ENCODE results near the gene ZNF358.

Gene ZNF358

GRCh38 chr19:7528192-7528519, 12.3 kb downstream of the ZNF358 start:
- TF ChIP-seq CTCF (conservative IDR thresholded peaks at IDR 0.05) = no peak
- H3K27ac ChIP-seq = no peak overlapping the region

GRCh38 chr19:7528522-7529245, 12.8 kb downstream of the ZNF358 start:
- TF ChIP-seq CTCF (conservative IDR thresholded peaks at IDR 0.05) = no peak
- H3K27ac ChIP-seq = no peak overlapping the region

- H3K27ac ChIP-seq = no peak overlapping the region
- TF ChIP-seq CTCF (conservative IDR thresholded peaks at IDR 0.05) = no peak
Measured at GRCh38 chr19:7529246-7529600, 13.3 kb downstream of the ZNF358 start.

DNA sequence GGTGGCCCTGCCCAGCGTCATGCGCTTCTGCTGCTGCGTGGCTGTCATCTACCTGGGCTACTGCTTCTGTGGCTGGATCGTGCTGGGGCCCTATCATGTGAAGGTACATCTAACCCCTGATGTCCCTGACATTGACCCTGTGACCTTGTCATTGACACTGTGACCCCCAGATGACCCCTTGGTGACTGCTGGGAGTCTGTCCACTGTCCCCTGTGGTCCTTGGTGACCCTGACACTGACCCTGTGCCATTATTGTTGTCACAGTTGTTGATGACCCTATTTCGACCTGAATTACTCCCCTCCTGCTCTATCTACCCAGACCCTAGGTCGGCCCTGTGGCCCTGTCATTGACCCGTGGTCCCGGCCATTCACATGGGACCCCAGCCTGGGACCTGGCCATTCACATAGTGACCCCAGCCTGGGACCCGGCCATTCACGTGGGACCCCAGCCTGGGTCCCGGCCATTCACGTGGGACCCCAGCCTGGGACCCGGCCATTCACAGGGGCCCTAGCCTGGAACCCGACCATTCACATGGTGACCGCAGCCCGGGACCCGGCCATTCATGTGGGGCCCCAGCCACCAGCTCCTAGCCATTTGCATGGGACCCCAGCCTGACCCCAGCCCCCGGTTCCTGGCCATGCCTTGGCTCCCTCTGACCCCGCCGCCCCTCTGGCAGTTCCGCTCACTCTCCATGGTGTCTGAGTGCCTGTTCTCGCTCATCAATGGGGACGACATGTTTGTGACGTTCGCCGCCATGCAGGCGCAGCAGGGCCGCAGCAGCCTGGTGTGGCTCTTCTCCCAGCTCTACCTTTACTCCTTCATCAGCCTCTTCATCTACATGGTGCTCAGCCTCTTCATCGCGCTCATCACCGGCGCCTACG, 13.9 kb downstream of the ZNF358 start:
- no peak overlapping the region for H3K27ac ChIP-seq
- TF ChIP-seq CTCF (conservative IDR thresholded peaks at IDR 0.05) = no peak

GRCh38 chr19:7533281-7533885, 17.5 kb downstream of the ZNF358 start:
- no peak for TF ChIP-seq CTCF (conservative IDR thresholded peaks at IDR 0.05)
- peak overlapping the region; percentile 64; the same call in 1 of the 2 replicates for H3K27ac ChIP-seq

DNA sequence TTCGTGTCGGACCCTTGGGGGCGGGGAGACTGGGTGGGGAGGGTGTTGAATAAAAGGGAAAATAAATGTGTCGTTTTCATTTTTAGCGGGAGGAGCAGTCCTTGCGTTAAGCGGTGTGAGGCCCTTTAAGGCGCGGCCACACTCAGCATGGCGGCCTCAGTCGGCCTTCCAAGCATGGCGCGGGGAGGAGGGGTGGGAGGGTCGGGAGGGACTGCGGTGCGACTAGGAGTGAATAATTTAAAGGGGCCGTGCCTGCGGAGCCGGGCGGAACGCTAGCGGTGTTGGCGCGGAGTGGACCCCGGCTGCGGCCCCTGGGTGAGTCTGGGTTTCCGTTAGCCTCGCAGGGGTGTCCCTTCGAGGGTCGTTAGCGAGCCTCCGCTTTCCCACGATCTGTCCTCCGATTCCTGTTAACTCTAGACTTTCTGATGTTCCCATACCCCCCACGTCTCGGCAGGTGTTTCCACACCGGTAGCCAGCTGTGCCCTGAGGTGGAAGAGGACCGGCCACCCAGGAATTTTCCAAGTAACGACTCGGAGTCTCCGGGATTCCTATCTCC, 18.1 kb downstream of the ZNF358 start:
- no peak for TF ChIP-seq CTCF (conservative IDR thresholded peaks at IDR 0.05)
- peak overlapping the region; percentile 64; the same call in 1 of the 2 replicates for H3K27ac ChIP-seq

DNA sequence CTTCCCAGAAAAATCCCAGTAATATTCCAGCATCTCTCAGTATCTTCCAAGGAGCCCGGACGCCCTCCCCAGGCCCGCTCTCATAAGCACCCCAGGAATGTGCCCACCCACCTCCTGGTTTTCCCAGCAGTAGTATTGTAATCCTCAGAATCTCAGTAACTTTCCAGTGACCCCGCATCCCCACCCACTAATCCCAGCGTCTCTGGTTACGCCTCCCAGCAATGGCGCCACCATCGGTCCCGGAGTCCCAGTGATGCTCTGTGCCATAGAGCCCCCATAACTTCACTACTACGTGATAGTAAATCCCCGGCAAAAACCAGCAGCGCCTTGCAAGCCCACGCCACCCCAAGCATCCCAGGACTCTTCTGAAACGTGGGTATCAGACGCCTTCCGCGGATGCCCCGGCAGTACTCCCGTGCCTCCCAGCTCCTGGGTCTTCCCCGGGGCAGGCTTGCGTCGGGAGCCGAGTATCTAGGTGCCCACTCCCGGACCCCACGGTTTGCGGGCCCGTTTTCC, 18.7 kb downstream of the ZNF358 start:
- TF ChIP-seq CTCF (conservative IDR thresholded peaks at IDR 0.05) = no peak
- peak overlapping the region; percentile 64 for H3K27ac ChIP-seq

Measured in VCaP (cell line).